Transverse colon (tissue), 4 donors: ENCODE measurements around the gene RNU5D-1. TPM values are rescaled to one million over a fixed set of nuclear protein-coding genes. Genes with fewer than 3 reads are reported as not detected.
"Not testable (repeated sequence)": the region's sequence is repeated elsewhere in the genome, so short reads cannot be mapped to it uniquely, and the experiment has no call there.

Source experiments
- DNase-seq: peaks from one replicate; pipeline ENCODE4 v3.0.0-alpha.2; 2019
- H3K27ac ChIP-seq, 4 donors: fragments of 200-600 bp; sonication (generic); 2 replicates each; pipeline ENCODE4 v1.5.1; 2016 to 2018; ENCODE audit warnings: inconsistent platforms in 4 of 4
- H3K27me3 ChIP-seq: fragments of 200-600 bp; sonication (generic); 2 replicates; pipeline ENCODE4 v1.5.1; 2017; ENCODE audit warnings: inconsistent platforms
- H3K36me3 ChIP-seq, 4 donors: fragments of 200-600 bp; sonication (generic); 2 replicates each; pipeline ENCODE4 v1.5.1; 2017 to 2019; ENCODE audit warnings: inconsistent platforms in 4 of 4
- H3K4me1 ChIP-seq, 4 donors: fragments of 200-600 bp; sonication (generic); 2 replicates each; pipeline ENCODE4 v1.5.1; 2017 to 2020; ENCODE audit warnings: inconsistent platforms in 4 of 4
- H3K4me3 ChIP-seq, 4 donors: fragments of 200-600 bp; sonication (generic); 1 replicate in 1 of 4; 2 replicates in 3 of 4; pipeline versions ENCODE4 v1.5.1 to v1.6.1; 2017 to 2019; ENCODE audit warnings: inconsistent platforms in 4 of 4
- H3K9me3 ChIP-seq, 2 donors: fragments of 200-600 bp; sonication (generic); 2 replicates each; pipeline ENCODE4 v1.5.1; 2017 to 2019; ENCODE audit warnings: inconsistent platforms in 2 of 2
- CTCF ChIP-seq, 5 experiments: fragments of 200-600 bp in 3 of 5; fragments of 450-650 bp in 2 of 5; sonication (generic) in 3 of 5; IDR thresholded peaks; 1 replicate in 2 of 5; 2 replicates in 3 of 5; pipeline ENCODE4 v1.5.1; 2016 to 2017; ENCODE audit warnings: antibody characterized with exemption in 5 of 5, inconsistent platforms in 3 of 5, mild to moderate bottlenecking in 2 of 5, moderate library complexity in 1 of 5
- EP300 ChIP-seq: sonication (generic); formaldehyde crosslinking; IDR thresholded peaks from one replicate; pipeline ENCODE4 v1.6.1; 2017; ENCODE audit warnings: antibody characterized with exemption, low read depth
- POLR2A ChIP-seq: fragments of 450-650 bp; IDR thresholded peaks from one replicate; pipeline ENCODE4 v1.6.1; 2016; ENCODE audit warnings: antibody characterized with exemption, mild to moderate bottlenecking, moderate library complexity
- POLR2AphosphoS5 ChIP-seq, 3 donors: sonication (generic); formaldehyde crosslinking; IDR thresholded peaks; one replicate each; pipeline ENCODE4 v1.6.1; 2016; ENCODE audit warnings: antibody characterized with exemption in 3 of 3
- WGBS, 2 donors: methylation state at CpG; one replicate each; pipeline ENCODE4 v1.1.5; 2018; ENCODE audit warnings: low coverage in 1 of 2; 5-methylcytosine and 5-hydroxymethylcytosine counted together
- in situ Hi-C, 4 donors: fragments of 200-750 bp; cut with MboI; loops; one replicate each; pipeline versions ENCODE4 v1.15.0 to v1.15.1; 2017; ENCODE audit warnings: low sequenced_read_pairs in 3 of 4, low pct_ligation_motif_present in 1 of 4, low pct_unique_long_range_greater_than_20kb in 1 of 4
- intact Hi-C: fragments of 100-400 bp; cut with DNase I; formaldehyde crosslinking; loops from one replicate; pipeline ENCODE4 v1.15.1; 2023; ENCODE audit warnings: low total_unique reads
- total RNA-seq, 4 donors: library from RNA; depleted of rRNA; stranded (reverse); fragments of >200 nt; gene quantifications; one replicate each; pipeline ENCODE4 v1.1.0, GENCODE V29; 2016

The RNU5D-1 gene
- total RNA-seq, 4 donors from 2014 or later: not detected

- Histone ChIP-seq H3K4me1 (peaks cover 0 to 11% (median 2%) of the 10 kb centered on the region in 4 donors), H3K9me3 (no peaks in the 10 kb centered on the region), H3K4me3 (no peak overlapping the region), H3K36me3 (no peaks in the 10 kb centered on the region), H3K27ac (no peak overlapping the region), H3K27me3 (no peaks in the 10 kb centered on the region)
- in situ Hi-C loops (no loop called here), intact Hi-C loops (no loop called here)
- WGBS, 2 donors: 80 to 92% methylated on average over 2 to 6 of the region's 6 CpGs
- no peak for DNase-seq
- TF ChIP-seq POLR2A (no peak), POLR2AphosphoS5 (IDR thresholded peaks at IDR 0.05) (no peak), EP300 (no peak), CTCF (IDR thresholded peaks at IDR 0.05) (no peak)
Observed at GRCh38 chr1:44707112-44707881, 23.7 kb downstream of the RNU5D-1 start.

GRCh38 chr1:44705938-44706337 lies 25.0 kb downstream of the RNU5D-1 start:
- in situ Hi-C loops: no loop called here
- DNase-seq: no peak
- H3K27ac ChIP-seq: no peak overlapping the region
- H3K4me1 ChIP-seq: peaks cover 0 to 11% (median 2%) of the 10 kb centered on the region in 4 donors
- no peaks in the 10 kb centered on the region for H3K36me3 ChIP-seq
- intact Hi-C loops: no loop called here
- H3K9me3 ChIP-seq: no peaks in the 10 kb centered on the region
- 80 to 81% methylated on average over 1 to 2 of the region's 2 CpGs for WGBS, 2 donors
- TF ChIP-seq EP300: no peak
- no peaks in the 10 kb centered on the region for H3K27me3 ChIP-seq
- H3K4me3 ChIP-seq: no peak overlapping the region

- 82 to 84% methylated on average over 6 of the region's 6 CpGs for WGBS, 2 donors
- TF ChIP-seq POLR2A (no peak), CTCF (IDR thresholded peaks at IDR 0.05) (no peak), EP300 (no peak), POLR2AphosphoS5 (IDR thresholded peaks at IDR 0.05) (no peak)
- H3K9me3 ChIP-seq: no peaks in the 10 kb centered on the region
- H3K27me3 ChIP-seq: no peaks in the 10 kb centered on the region
- in situ Hi-C loops (no loop called here), intact Hi-C loops (no loop called here)
- no peak for DNase-seq
- peaks cover 0 to 11% (median 2%) of the 10 kb centered on the region in 4 donors for H3K4me1 ChIP-seq
- no peaks in the 10 kb centered on the region for H3K36me3 ChIP-seq
- no peak overlapping the region for H3K4me3 ChIP-seq
- no peak overlapping the region for H3K27ac ChIP-seq
Observed at GRCh38 chr1:44705470-44705869, 25.5 kb downstream of the RNU5D-1 start.

GRCh38 chr1:44701141-44701573 lies 29.8 kb downstream of the RNU5D-1 start:
- DNase-seq: no peak
- no peaks in the 10 kb centered on the region for H3K4me1 ChIP-seq
- no peak for TF ChIP-seq CTCF (IDR thresholded peaks at IDR 0.05)
- H3K27ac ChIP-seq: no peak overlapping the region
- in situ Hi-C loops (no loop called here), intact Hi-C loops (no loop called here)
- H3K9me3 ChIP-seq: no peaks in the 10 kb centered on the region
- no peak overlapping the region for H3K4me3 ChIP-seq
- H3K36me3 ChIP-seq: no peaks in the 10 kb centered on the region
- H3K27me3 ChIP-seq: no peaks in the 10 kb centered on the region
- WGBS, 2 donors: 54 to 67% methylated on average over 5 to 7 of the region's 7 CpGs

GRCh38 chr1:44700573-44700972 lies 30.4 kb downstream of the RNU5D-1 start:
- no peak for TF ChIP-seq EP300
- no peak for TF ChIP-seq POLR2A
- no peak for TF ChIP-seq POLR2AphosphoS5 (IDR thresholded peaks at IDR 0.05)
- no peak for TF ChIP-seq CTCF (IDR thresholded peaks at IDR 0.05)
- Histone ChIP-seq H3K4me3 (no peak overlapping the region), H3K36me3 (no peaks in the 10 kb centered on the region), H3K27ac (no peak overlapping the region), H3K4me1 (no peaks in the 10 kb centered on the region), H3K9me3 (no peaks in the 10 kb centered on the region), H3K27me3 (no peaks in the 10 kb centered on the region)
- whole genome bisulfite sequencing, 2 donors: 94% methylated on average over 1 of the region's 1 CpG; no CpG with 5 or more reads in 1 of the 2 donors
- in situ Hi-C loops (no loop called here), intact Hi-C loops (no loop called here)
- no peak for DNase-seq

- H3K36me3 ChIP-seq, in situ Hi-C loops, H3K27ac ChIP-seq, DNase-seq, intact Hi-C loops, H3K4me3 ChIP-seq, H3K4me1 ChIP-seq, H3K9me3 ChIP-seq, H3K27me3 ChIP-seq: not testable (repeated sequence)
- 81 to 91% methylated on average over 9 of the region's 9 CpGs for WGBS, 2 donors
Observed at GRCh38 chr1:44699375-44699774, 31.6 kb downstream of the RNU5D-1 start.
